ENCODE measurements around the gene SMPD4. TPM values are rescaled to one million over a fixed set of nuclear protein-coding genes. Genes with fewer than 3 reads are reported as not detected.
"Not testable (repeated sequence)": the region's sequence is repeated elsewhere in the genome, so short reads cannot be mapped to it uniquely, and the experiment has no call there.

Gene SMPD4
- total and polyA plus RNA-seq, 9 donors, result 24.7 to 53.2 (median 39.3) TPM

DNA sequence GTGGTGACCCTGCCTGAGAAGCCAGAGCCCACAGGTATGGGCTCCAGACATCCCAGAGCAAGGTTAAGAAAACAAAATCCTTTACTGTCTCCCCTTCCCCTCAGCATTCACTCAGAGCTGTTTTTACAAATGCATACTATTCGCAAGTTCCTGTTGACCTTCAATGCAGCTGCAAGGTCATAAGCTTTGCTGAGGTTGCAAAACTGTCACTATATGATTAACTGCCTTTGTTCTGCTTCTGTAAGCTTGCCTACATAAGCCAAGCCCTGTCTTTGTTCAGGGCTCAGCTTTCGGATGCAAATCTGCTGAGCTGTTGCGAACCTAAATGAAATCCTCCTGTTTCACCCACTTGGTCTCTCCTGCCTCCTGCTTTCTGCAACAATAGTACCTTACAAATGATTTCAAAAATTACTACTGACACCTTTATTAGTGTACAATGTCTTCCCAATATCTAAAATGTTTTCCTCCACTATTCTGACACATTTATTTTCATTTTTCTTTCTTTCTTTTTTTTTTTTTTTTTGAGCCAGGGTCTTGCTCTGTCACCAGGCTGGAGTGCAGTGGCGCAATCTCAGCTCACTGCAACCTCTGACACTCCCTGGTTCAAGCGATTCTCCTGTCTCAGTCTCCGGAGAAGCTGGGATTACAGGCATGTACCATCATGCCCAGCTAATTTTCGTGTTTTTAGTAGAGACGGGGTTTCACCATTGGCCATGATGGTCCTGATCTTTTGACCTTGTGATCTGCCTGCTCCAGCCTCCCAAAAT, 78.6 kb downstream of the SMPD4 start:
- H3K27ac ChIP-seq; H3K4me3 ChIP-seq; H3K27me3 ChIP-seq; H3K36me3 ChIP-seq; DNase-seq; H3K4me1 ChIP-seq (ENCODE audit: insufficient read depth); H3K9me3 ChIP-seq; intact Hi-C loops (cut with DNase I): not testable (repeated sequence)
- WGBS, 3 donors, result 44 to 75% (median 63%) methylated on average over 4 to 7 of the region's 8 CpGs

Small RNA genes within 50 kb of the gene (small RNA-seq; reads per million reads assigned to genes)
- not detected for gene RNU6-1049P

Other genes starting within 250 kb of the SMPD4 start
- gene RAB6C, start 201.9 kb downstream of the SMPD4 start, total RNA-seq, result under 1 TPM in 3 of 7 donors, not detected in 4; 0.08 to 0.20 (median 0.12) TPM
- under 1 TPM in 1 of 2 donors, not detected in 1; 0.08 TPM for gene RAB6C, start 201.9 kb downstream of the SMPD4 start, polyA plus RNA-seq
- 1 to 10 TPM in 1 of 7 donors, under 1 TPM in 1, not detected in 5; 0.23 to 2.2 TPM for gene POTEF, start 52.4 kb downstream of the SMPD4 start, total RNA-seq
- under 1 TPM in 1 of 2 donors, not detected in 1; 0.04 TPM for gene POTEF, start 52.4 kb downstream of the SMPD4 start, polyA plus RNA-seq
- gene CCDC74B, start 36.5 kb downstream of the SMPD4 start, total RNA-seq, result 10 to 100 TPM in 1 of 7 donors, 1 to 10 TPM in 6; 3.3 to 42.9 (median 5.4) TPM
- 1 to 10 TPM; 2.6 to 9.1 TPM for gene CCDC74B, start 36.5 kb downstream of the SMPD4 start, polyA plus RNA-seq
- gene MZT2B, start 660 bp upstream of the SMPD4 start, total RNA-seq, result 100 to 1,000 TPM; 229 to 365 (median 247) TPM
- 100 to 1,000 TPM in 1 of 2 donors, 1 to 10 TPM in 1; 5.4 to 228 TPM for gene MZT2B, start 660 bp upstream of the SMPD4 start, polyA plus RNA-seq
- gene TUBA3E, start 16.8 kb upstream of the SMPD4 start, total RNA-seq, result 1 to 10 TPM in 1 of 7 donors, under 1 TPM in 2, not detected in 4; 0.52 to 1.3 (median 0.83) TPM
- under 1 TPM; 0.07 to 0.15 TPM for gene TUBA3E, start 16.8 kb upstream of the SMPD4 start, polyA plus RNA-seq
- 10 to 100 TPM; 40.8 to 74.0 (median 54.4) TPM for gene IMP4, start 161.3 kb upstream of the SMPD4 start, total RNA-seq
- 10 to 100 TPM; 24.8 to 51.4 TPM for gene IMP4, start 161.3 kb upstream of the SMPD4 start, polyA plus RNA-seq
- gene PTPN18, start 174.5 kb upstream of the SMPD4 start, total RNA-seq, result 10 to 100 TPM; 22.2 to 47.2 (median 30.8) TPM
- 10 to 100 TPM; 29.0 to 62.6 TPM for gene PTPN18, start 174.5 kb upstream of the SMPD4 start, polyA plus RNA-seq